HG02852 (cell line): Measurements from ENCODE around the gene NETO1.

Experiments
- ATAC-seq: cut with Tn5 transposase; IDR thresholded peaks from one replicate; pipeline ENCODE4 v1.9.1; 2021; ENCODE audit warnings: mild to moderate bottlenecking, moderate library complexity; ENCODE audit not compliant: unreplicated experiment

The NETO1 gene

DNA sequence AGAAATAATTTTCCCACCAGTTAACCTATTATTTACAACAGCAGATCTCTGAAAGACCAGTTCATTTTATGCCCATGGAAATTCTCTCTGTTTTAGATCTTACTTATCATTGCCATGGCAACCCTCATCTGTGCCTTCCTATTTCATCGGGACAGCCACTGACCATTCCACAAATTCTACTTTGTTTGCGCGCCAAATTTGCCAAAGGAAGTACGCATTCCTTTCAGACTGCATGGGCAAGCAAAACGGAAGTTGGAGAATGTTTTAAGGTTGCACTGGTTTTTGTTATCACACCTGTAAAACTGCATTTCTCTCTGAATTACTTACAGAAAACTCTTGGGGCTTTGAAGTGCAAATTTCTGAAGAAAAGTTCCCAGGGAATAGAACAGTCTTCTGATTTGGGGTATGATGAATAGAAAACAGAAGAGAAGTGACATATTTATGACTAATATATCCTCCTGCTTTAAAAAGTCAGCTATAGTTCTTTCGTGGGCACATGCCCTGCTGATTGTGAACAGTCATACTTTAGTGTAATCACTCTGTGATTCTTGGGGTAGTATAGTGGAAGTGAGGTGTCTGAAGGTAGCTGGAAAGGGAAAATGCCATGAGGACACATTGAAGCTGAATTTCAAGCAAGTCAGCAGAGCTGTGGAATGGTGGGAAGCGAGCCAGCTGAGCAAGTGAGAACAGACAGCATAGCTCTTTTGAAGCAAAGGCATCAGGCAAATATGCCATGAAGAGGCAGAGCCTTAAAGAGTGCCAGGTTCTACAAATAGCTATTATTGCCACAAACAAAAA lies 20.9 kb downstream of the NETO1 start:
- no peak for ATAC-seq

DNA sequence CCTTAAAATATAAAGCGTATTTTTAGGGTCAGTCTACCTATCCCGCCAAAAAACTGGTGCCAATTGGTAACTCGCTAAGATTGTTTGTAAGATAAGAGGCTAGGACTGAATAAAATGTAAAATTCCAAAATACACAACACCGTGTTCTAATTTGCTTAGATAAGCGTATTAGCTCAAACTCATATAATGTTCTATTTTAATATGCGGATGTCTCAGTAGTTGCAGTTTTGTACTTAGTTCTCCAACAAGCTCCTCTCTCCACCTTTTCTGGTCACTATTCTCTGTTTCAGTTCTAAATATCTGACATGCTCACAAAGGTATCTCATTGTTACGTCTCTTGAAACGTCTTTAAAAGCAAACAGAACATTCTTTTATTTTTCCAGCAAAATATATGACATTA lies 24.0 kb downstream of the NETO1 start:
- ATAC-seq, result no peak

DNA sequence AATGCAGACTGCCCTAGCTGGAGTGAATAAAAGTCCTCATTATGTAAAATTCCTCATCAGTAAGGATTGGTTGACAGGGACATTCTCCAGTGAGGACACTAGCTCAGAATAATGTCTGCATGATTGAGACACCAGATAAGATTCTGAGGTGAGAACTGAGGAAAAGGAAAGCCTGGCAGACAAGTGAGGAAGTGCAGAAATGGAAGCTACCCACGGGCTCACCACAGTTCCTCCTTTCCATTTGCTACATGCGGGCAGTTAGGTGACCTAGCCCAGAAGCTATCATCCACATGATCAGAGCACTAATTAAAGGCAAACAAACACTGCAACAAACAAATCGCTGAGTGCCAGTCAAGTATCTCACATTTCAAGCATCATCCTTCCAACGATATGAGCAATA lies 27.7 kb downstream of the NETO1 start:
- ATAC-seq, result no peak

- ATAC-seq, result no peak
Observed at GRCh38 chr18:72834731-72835130, 33.1 kb downstream of the NETO1 start.

GRCh38 chr18:72833471-72833870 lies 34.3 kb downstream of the NETO1 start:
- ATAC-seq, result no peak

GRCh38 chr18:72830109-72830508 lies 37.7 kb downstream of the NETO1 start:
- ATAC-seq, result no peak

DNA sequence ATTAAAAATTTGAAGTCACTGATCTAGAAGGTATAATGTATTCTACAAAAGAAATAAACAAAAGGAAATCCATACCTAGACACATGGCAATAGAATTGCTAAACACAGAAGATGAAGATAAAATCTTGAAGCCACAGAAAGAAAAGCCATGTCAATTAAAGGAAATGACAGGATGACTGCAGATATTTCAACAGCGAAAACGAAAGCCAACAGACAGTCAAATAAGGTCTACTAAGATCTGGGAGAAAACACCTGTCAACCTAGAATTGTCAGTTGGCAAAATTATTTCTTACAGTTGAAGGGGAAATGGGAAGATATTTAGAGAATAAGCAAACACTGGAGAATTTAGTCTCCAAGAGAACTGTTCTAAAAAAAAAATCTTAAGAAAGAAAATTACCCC lies 39.2 kb downstream of the NETO1 start:
- no peak for ATAC-seq

DNA sequence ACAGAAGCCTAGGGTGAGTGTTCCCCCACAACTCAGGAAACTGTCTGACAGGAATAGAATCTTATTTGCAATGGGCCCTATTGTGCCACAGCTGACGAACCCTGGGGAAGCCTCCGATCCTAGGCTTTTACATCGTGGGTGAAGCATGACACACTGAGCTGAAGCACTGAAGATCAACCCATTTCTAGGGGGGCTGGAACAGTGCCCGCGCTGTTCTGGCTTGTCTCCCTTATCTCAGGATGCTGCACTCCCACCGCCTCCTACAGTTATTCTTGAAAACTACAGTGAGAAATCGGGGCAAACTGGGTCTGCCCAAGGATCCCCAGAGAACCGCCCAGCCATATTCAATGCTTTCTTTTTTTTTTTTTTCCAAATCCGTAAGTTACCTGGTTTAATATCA lies 41.1 kb downstream of the NETO1 start:
- no peak for ATAC-seq

DNA sequence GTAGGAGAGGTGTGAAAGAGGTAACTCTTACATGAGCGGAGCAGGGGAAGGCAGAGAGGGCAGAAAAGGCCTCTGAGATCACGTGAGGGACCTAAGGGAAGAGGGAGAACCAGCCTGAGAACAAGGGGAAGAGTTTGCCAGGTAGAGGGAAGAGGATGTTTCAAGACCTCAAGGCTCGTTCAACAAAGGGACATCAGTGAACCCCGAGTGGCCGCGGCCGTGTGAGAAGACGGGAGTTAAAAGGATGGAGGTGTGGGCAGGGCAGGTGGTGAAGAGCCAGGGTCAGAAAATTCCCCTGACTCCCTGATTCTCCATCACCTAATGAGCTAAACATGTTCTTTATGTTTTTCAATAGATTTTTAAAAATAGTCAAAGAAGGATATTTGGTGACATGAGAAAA lies 44.4 kb downstream of the NETO1 start:
- no peak for ATAC-seq

DNA sequence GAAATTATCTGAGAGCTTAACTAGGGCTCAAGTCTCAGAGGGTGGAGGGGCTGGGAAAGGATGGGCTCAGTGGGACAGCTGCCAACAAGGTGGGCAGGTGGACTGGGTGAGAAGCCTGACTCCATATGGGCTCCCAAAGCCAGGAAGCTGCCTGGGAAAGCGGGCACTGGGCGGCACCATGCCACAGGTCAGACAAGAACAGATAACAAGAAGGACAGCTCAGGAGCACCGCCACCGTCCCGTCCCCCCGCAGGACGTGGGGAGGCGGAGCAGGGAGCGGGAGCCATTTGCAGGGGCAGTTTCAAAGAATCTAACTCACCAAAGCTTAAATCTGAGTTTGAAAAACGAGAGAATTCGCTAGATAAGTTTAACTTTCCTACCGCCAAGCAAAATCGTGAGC lies 45.6 kb downstream of the NETO1 start:
- no peak for ATAC-seq

GRCh38 chr18:72820571-72820970 lies 47.2 kb downstream of the NETO1 start:
- ATAC-seq, result no peak

DNA sequence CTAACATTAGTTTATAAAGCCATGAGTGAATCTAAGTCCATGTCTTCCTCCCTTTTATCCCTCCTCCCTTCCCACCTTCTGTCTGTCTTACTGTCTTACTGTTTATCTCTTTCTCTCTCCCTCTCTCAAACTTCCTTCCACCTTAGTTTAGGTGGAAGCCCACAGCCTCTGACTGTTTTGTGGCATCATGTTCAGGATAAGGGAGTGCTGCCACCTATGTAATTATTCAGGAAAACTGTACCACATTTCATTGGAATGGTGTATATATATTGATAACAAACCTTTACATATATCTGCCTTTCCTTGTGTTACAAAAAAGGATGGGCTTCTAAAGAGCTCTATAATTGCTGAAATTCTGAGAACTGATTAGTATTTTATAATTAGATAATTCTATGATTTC lies 48.7 kb downstream of the NETO1 start:
- ATAC-seq, result no peak

DNA sequence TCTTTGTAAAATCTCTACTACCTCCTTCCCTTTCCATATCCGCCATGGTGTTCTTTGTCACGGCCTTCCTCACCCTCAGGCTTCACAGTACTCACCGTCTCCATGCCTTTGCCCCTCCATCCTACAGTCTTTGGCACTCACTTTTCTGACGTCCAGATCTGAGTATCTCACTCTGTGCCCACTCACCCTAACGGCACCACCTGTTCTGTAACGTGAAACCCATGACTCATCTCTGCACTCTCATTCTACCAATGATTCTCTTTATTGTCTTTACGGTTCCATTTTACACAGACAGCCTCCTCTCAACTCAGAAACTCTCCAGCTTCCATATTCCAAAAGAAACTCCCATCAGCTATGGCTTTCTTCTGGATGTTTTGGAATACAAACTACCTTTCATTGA lies 56.7 kb downstream of the NETO1 start:
- no peak for ATAC-seq

DNA sequence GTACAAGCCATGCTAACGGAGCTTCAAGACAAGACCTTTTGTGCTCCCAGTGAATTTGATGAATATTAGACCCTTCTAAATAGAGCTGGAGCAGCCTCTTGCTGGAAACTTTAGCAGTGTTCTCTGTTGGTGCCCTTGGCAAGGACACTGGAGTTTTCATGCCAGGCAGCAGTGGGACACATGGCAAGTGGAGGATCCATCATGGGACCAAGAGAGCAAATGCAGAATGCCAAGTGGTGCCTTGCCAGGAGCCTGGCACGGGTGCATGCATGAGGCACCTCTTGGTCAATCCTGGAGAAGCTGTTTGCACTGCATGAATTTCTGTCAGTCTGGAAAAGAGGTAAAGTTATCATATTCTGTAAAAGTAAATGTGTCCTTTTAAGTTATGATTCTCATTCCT lies 59.1 kb downstream of the NETO1 start:
- ATAC-seq, result no peak

DNA sequence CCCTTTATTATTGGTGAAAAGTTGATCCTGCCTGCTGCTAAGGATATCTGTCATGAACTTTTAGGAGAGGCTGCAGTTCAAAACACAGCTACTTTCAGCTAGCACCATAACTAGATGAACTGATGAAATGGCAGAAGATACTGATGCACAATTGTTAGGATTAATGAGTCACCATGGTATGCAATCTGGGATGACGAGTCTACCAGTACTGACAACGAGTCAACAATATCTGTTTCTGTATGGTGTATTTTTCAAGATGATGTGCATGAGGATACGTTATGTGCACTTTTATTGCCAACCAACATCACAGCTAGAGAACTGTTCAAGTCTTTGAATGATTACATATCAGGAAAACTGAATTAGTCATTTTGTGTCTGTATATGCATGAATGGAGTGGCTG lies 68.7 kb downstream of the NETO1 start:
- no peak for ATAC-seq

- no peak for ATAC-seq
Observed at GRCh38 chr18:72783530-72783929, 84.3 kb downstream of the NETO1 start.

GRCh38 chr18:72774914-72775313 lies 92.9 kb downstream of the NETO1 start:
- ATAC-seq, result no peak

DNA sequence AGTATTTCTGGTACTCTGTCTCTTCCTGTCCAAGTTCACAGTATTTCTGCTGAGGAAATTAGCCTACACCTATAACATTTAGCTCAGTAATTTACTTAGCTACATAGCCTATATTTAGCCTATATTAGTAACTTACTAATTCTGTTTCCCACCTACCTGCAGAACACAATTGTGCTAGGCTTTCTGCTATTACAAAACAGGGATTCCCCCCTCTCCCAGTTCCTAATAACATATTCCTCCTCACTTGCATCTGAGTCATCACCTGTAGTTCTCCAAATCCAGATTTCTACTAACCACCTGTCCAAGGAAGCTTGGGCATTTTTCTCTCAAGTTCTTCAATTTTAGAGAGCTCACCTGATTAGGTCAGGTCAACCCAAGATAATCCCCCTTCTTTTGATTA lies 94.9 kb downstream of the NETO1 start:
- no peak for ATAC-seq

GRCh38 chr18:72768681-72769229 lies 99.0 kb downstream of the NETO1 start:
- no peak for ATAC-seq

DNA sequence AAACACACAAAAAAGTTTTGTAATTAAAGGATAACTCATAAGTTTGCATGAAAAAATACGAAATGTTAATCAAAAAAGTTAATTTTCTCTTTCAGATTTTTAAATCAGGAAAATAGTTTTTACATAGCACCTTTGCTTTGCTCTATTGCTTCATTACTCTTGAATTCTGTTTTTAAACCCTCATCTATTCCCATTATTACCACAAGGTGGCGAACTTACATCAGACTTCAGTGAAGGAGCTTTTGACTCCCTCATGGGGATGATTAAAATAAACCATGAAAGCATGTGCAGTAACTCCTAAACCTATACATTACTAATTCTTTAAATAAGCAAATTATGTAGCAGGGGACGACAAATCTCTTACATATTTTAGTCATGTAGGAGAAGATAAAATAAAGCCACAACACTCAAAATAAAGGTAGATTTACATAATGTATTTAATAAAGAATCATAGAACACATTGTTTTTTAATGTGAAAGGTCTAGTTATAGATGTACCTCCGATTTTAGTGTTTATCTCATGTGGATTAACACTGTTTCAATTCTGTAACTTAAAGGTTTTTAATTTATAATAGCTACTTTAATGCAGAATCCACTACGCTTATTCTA lies 105.2 kb downstream of the NETO1 start:
- ATAC-seq, result peak; percentile 73

GRCh38 chr18:72752220-72752619 lies 115.6 kb downstream of the NETO1 start:
- ATAC-seq, result no peak

DNA sequence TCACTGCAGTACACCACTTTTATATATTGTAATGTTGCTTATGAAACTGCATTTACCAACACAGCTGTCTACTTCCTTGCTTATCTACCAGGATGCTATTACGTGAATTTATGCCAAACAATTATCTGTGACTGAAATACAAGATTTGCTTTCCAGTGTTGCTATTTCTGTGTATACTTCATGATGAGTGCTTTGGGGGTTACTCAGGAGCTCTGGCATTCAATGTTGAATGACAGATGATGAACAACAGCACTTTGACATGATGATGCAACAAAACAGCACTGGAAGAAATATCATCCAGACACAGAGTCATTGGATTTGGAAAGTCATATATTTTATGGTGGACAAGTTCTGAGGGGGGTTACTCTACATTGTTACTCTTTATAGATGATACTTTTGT lies 125.8 kb downstream of the NETO1 start:
- ATAC-seq, result no peak
